ENCODE results near the gene SLC16A3. TPM values are rescaled to one million over a fixed set of nuclear protein-coding genes. Genes with fewer than 3 reads are reported as not detected.

The SLC16A3 gene
- total and polyA plus RNA-seq, 2 of the 8 experiments (the other 6 are each of a cell fraction or from before 2014, with no cell fraction given), result 3.8 to 8.7 TPM

DNA sequence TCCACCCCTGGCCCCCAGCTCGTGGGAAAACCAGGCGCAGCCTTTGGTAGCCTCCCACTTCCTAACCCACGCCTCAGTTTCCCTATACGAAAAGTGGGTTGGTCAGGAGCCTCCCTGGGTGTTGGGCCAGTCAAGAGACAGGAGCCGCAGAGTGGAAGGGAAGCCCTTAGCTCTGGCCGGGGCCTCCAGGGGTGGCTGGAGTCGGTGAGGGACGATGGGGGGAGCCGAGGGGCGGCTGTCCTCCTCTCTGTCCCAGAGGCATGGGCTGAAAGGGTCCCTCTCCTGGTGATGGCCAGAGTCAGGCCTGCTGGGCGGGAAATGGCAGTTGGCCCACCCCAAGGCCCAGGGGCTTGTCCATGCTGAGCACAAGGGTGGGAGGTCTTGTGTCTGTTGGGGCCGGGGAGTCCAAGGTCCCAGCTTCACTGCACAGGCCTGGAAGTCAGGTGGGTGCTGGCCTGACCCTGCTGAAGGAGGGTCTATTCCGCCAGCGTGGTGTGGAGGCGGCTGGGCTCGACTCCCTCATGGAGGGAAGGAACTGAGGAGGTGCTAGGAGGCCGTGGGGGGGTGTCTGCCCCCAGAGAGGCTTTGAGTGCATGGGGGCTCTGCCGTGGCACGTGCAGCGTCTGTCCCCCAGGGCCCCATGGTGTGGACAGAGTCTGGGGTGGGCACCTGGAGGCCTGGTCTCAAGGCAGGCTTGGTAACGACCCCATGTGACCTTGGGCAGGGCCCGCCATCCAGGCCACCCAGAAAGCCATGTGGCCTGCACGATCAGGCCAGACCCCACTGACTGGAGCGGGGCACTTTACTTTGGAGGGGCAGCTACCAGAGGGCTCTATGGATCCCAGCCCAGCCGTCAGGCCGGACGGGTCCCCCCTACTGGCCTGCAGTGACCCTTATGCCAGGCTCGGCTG lies 1.1 kb downstream of the SLC16A3 start:
- no peak overlapping the region for H2BK5ac ChIP-seq (ENCODE audit: low read depth, low read length)
- no peak overlapping the region for H4K91ac ChIP-seq (replicated peaks; ENCODE audit: insufficient read length, low read length)
- H2BK12ac ChIP-seq (ENCODE audit: low read depth, low read length), result no peak overlapping the region
- H3K27me3 ChIP-seq (replicated peaks in 1 of 4; ENCODE audit: control insufficient read depth in 3 of 4, extremely low read depth in 1 of 4, insufficient read depth in 3 of 4, low read length in 3 of 4), result peaks cover 28 to 68% (median 57%) of the 10 kb centered on the region in 4 experiments
- DNase-seq (ENCODE audit: low read depth in 1 of 2, low spot score in 2 of 2), result no peak
- no peak overlapping the region for H3K14ac ChIP-seq (ENCODE audit: insufficient read length)
- H4K8ac ChIP-seq (ENCODE audit: extremely low read depth, insufficient read depth, low read length), result peak overlapping the region; percentile 92
- H3K23ac ChIP-seq (ENCODE audit: insufficient read length), result no peak overlapping the region
- H2BK120ac ChIP-seq (replicated peaks; ENCODE audit: low read depth, low read length), result no peak overlapping the region
- H4K20me1 ChIP-seq (replicated peaks in 1 of 2; ENCODE audit: control insufficient read depth in 1 of 2, insufficient read depth in 2 of 2, low read length in 2 of 2), result peaks cover 9 to 15% of the 10 kb centered on the region in 2 experiments
- POLR2A ChIA-PET (ENCODE audit: partially characterized antibody), result interaction anchor here (0.6 to 2.2 kb wide), 6 partner anchors 8 to 195 kb away, joined by 3 to 11 read pairs (median 5); partner anchors contain the start of gene CCDC57
- WGBS, 2 experiments (ENCODE audit: extremely low coverage in 1 of 2, insufficient coverage in 1 of 2, insufficient read length in 1 of 2, insufficient replicate concordance in 2 of 2, low coverage in 1 of 2, low lambda C conversion rate in 2 of 2, missing lambda C conversion rate in 1 of 2), result 80% methylated on average over 28 of the region's 28 CpGs; no CpG with 5 or more reads in 1 of the 2 experiments
- H2BK15ac ChIP-seq (ENCODE audit: low read length), result no peak overlapping the region
- H3K9me3 ChIP-seq (ENCODE audit: insufficient read depth in 2 of 2, low read depth in 1 of 2, low read length in 1 of 2), result no peaks in the 10 kb centered on the region; a peak in 1 of 4 replicates
- no peaks in the 10 kb centered on the region; a peak in 1 of 8 replicates for H3K36me3 ChIP-seq (ENCODE audit: control insufficient read depth in 2 of 4, insufficient read depth in 4 of 4, low read length in 3 of 4)
- peaks cover 0 to 18% (median 4%) of the 10 kb centered on the region in 4 experiments; a peak in 5 of 7 replicates for H3K4me1 ChIP-seq (replicated peaks in 1 of 4; ENCODE audit: control insufficient read depth in 3 of 4, insufficient read depth in 4 of 4, low read length in 3 of 4)
- no peaks in the 10 kb centered on the region for H3K79me2 ChIP-seq (ENCODE audit: control insufficient read depth in 1 of 2, insufficient read depth in 2 of 2, low read length in 2 of 2)
- H2AFZ ChIP-seq (ENCODE audit: low read length), result no peak overlapping the region
- H2AK5ac ChIP-seq (ENCODE audit: low read depth, low read length), result peak overlapping the region; percentile 53; the same call in 1 of the 2 replicates
- H3K4me2 ChIP-seq (ENCODE audit: insufficient read depth in 1 of 2, low read depth in 2 of 2, low read length in 2 of 2), result peak overlapping the region; percentile 65 to 67
- H3K56ac ChIP-seq (replicated peaks; ENCODE audit: insufficient read length, low read depth, low read length), result no peak overlapping the region
- no peak for FAIRE-seq
- H3K9ac ChIP-seq (replicated peaks in 1 of 4; ENCODE audit: extremely low read depth in 1 of 4, low read depth in 3 of 4, low read length in 3 of 4), result no peak overlapping the region; a peak in 1 of 7 replicates
- no peak overlapping the region for H3K4ac ChIP-seq (replicated peaks; ENCODE audit: insufficient read length, low read depth, low read length)
- no peak overlapping the region for H2BK20ac ChIP-seq (ENCODE audit: low read length)
- H3K23me2 ChIP-seq (ENCODE audit: low read depth, low read length), result peaks cover 11% of the 10 kb centered on the region; the same call in 1 of the 2 replicates
- no peak overlapping the region for H3K18ac ChIP-seq (ENCODE audit: extremely low read depth, low read length)
- no peaks in the 10 kb centered on the region; the same call in 1 of the 2 replicates for H3K79me1 ChIP-seq (ENCODE audit: low read depth, low read length)
- TF ChIP-seq EZH2 (IDR thresholded peaks at IDR 0.05; ENCODE audit: low read depth, low read length, severe bottlenecking) (peak; percentile 11), TBP (IDR thresholded peaks at IDR 0.05; ENCODE audit: low read depth, low read length) (no peak)
- CTCF ChIA-PET (ENCODE audit: partially characterized antibody), result interaction anchor here (0.5 to 2.5 kb wide), 9 partner anchors 10 to 365 kb away, joined by 3 to 12 read pairs (median 3); no protein-coding TSS in a partner anchor
- peak overlapping the region in 2 of 4 experiments; percentile 40 to 62; a peak in 4 of 8 replicates for H3K4me3 ChIP-seq (ENCODE audit: extremely low read depth in 1 of 4, insufficient read depth in 2 of 4, low read depth in 3 of 4, low read length in 4 of 4)
- no peak overlapping the region for H3K27ac ChIP-seq (ENCODE audit: low read depth, low read length)
- no peak overlapping the region for H4K5ac ChIP-seq (ENCODE audit: insufficient read length, low read depth, low read length)

All from H1 (cell line).